ENCODE data around the gene MEDAG.
"Not testable (repeated sequence)": the region's sequence is repeated elsewhere in the genome, so short reads cannot be mapped to it uniquely, and the experiment has no call there.

The MEDAG gene

DNA sequence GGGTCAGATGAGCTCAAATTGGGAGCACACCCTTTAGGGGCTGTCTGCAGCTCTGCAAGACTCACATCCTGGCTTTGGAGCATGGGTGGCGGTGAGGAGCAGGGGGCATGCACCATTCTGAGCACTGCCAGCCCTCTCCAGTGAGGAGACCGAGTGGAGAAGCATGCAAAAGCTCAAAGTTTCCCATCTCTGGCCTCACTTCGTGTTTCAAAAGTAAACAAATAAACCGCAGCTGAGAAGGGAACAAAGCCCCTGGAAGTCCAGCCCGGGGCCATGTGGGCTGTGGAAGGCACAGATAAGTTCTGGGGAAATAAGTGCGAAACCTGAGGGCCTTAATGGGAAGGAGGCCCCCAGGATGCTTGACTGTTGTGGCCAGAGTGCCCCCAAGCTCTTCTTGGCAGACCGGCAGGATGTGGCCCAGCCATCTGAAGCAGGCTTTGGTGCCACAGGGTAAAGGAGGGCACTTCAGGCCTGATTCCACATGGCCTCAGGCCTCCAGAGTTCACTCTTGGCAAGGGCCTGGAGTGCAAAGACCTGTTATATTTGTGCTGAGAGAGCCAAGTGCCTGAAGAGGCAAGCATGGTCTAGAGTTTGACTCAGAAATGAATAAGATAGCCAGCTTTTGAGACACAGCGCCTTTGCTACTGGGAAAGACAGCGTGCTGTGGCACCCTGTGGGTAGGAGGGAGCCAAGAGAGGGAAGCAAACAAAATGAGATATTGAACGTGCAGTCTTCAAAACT is 1.2 kb downstream of the MEDAG start:
- DNase-seq (ENCODE audit: low read depth in 3 of 3) = no peak

- DNase-seq (ENCODE audit: low read depth in 3 of 3) = no peak
Measured at GRCh38 chr13:30908416-30908980, 2.4 kb downstream of the MEDAG start.

DNA sequence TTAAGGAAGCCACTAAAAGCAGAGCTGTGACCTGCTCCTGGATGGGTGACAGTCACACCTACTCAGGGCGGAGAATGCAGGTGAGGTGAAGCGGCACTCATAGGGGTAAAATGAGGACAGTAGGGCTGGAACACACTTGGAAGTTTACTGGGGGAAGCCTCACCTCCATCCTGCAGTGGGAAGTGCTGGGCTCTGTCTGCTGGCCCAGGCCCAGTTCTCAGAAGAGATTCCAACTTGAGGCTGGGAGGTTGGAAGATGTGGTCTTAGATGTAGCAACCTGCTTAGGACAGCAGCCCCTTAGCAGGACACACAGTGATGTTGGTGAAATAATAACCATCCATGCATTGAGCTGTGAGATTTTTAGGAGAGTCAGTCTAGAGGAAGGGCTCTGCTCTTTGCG is 4.6 kb downstream of the MEDAG start:
- DNase-seq (ENCODE audit: low read depth in 3 of 3) = no peak

DNA sequence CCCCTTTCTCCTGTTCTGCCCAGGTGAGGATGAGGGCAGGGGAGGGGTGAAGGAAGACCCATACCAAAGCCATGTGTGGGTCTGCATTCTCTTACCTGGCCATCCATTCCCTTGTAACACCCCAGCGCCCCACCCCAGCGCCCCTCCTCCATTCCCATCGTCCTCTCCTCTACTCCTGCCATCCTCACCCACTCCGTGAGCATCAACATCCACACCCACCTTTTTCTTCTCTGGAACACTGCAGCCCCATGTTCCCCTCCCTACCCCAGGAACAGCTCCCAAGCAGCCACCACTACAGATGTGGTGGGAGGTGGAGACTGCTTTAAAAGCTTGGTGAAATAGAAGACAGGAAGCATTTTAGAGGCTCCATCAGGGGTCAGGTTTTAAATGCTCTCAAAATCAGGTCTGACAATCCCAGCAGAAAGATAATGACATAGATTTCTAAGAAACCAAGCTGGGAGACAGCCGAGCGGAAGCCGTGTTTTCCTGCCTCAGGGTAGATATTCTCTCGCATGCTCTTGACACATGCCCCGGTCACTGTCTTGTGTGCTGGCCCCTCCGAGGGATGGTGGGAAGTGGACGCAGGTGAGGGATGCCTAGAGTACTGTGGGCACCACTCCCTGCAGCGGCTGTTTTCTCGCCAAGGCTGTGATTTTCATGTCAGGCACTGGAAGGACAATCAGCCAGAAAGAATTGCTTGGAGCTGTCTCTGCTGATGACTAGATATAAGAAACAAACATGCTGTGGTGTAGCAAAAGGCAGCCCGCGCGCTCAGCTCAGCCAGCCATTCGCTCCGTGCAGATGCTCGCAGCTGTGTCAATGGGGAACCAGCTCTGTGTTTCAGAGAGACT is 9.8 kb downstream of the MEDAG start:
- no peak for DNase-seq (ENCODE audit: low read depth in 3 of 3)

- no peak for DNase-seq (ENCODE audit: low read depth in 3 of 3)
Measured at GRCh38 chr13:30916991-30917390, 10.9 kb downstream of the MEDAG start.

- DNase-seq (ENCODE audit: low read depth in 3 of 3) = no peak
Measured at GRCh38 chr13:30918662-30919405, 12.8 kb downstream of the MEDAG start.

DNA sequence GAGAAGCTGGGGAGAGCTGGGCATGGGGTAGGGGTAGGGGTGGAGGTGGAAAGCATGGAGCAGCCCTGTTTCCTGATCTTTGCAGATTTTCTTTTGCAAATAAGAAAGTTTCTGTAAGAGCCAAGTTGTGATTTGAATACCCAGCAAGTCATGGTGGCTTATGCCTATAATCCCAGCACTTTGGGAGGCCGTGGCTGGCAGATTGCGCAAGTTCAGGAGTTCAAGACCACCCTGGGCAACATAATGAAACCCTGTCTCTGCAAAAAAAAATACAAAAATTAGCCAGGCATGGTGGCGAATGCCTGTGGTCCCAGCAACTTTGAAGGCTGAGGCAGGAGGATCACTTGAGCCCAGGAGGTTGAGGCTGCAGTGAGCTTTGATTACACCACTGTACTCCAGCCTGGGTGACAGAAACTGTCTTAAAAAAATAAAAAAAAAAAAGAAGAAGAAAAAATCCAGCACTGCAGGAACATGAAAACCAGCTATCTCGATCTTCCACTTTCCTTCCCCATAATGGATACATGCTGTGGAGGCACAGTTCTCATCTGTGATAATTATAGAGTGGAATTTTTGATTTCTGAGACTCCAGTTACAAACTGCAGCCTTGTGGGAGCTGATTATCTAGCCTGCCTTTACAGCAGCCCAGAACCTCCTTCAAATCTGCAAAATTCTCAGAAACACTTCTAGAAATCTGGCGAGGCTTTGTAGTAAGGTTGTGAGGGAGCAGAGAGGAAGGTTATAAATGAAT is 14.3 kb downstream of the MEDAG start:
- no peak for DNase-seq (ENCODE audit: low read depth in 3 of 3)

GRCh38 chr13:30923418-30923817 is 17.3 kb downstream of the MEDAG start:
- DNase-seq (ENCODE audit: low read depth in 3 of 3) = no peak

- no peak for DNase-seq (ENCODE audit: low read depth in 3 of 3)
Measured at GRCh38 chr13:30924721-30925120, 18.6 kb downstream of the MEDAG start.

GRCh38 chr13:30925429-30925828 is 19.4 kb downstream of the MEDAG start:
- DNase-seq (ENCODE audit: low read depth in 3 of 3) = no peak

GRCh38 chr13:30926781-30927180 is 20.7 kb downstream of the MEDAG start:
- DNase-seq (ENCODE audit: low read depth in 3 of 3) = no peak

DNA sequence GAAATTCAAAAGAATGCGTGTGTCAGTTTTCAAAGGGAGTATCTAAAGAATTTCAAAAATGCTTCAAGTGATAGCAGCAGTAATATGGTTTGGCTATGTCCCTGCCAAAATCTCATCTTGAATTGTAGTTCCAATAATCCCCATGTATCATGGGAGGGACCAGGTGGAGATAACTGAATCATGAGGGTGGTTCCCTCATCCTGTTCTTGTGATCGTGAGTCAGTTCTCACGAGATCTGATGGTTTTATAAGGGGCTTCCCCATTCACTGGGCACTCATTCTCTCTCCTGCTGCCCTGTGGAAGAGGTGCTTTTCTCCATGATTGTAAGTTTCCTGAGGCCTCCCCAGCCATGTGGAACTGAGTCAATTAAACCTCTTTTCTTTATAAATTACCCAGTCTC is 21.1 kb downstream of the MEDAG start:
- DNase-seq (ENCODE audit: low read depth in 3 of 3) = not testable (repeated sequence)

- peak in 1 of 3 donors; percentile 13 for DNase-seq (ENCODE audit: low read depth in 3 of 3)
Measured at GRCh38 chr13:30927595-30927994, 21.5 kb downstream of the MEDAG start.

- no peak for DNase-seq (ENCODE audit: low read depth in 3 of 3)
Measured at GRCh38 chr13:30928978-30929377, 22.9 kb downstream of the MEDAG start.

DNA sequence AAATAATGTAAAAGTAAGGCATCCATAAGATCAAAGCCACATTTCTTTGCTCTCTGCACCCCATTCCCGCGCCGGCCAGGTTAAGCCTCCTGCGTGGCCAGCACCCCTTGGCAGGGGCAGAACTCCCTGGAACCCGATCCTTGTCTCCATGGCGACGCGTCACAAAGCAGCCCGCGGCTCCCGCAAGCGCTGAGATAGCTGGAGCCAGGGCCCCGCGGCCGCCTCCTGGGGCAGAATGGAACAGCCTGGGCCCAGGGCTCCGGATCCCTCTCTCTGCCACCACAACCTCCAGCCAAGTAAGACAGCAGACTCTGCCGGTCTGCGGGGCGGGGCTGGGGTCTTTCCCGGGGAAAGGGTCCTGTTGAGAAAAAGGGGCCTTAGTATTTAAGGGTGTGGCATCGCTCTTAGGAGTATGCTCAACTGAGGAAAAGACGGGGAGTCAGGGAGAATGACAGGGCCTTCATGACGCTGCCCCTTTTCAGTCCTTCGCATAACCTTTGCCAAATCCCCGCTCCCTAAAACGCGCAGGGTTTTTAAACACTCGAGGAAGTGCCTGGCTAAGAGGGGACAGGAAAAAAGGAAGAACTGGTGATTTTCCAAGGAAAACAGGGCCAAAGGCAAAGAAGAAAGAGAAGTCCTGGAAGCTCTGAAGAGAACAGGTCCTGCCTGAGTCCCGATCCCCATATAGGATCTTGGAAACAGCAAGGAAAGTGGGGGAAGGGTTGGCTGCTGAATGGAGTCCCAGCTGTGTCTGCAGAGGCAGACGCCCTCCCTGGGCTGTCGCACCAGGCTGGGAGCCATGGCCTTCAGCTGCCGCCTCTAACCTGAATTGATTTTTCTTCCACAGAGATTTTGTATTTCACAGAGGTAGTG is 26.6 kb downstream of the MEDAG start, which contains the start of gene TEX26:
TSS of gene TEX26 (plus strand) at position 176 of the 873 bp plus-strand sequence. CDS start at position 236, 60 bp downstream.
- DNase-seq (ENCODE audit: low read depth in 3 of 3) = no peak

DNA sequence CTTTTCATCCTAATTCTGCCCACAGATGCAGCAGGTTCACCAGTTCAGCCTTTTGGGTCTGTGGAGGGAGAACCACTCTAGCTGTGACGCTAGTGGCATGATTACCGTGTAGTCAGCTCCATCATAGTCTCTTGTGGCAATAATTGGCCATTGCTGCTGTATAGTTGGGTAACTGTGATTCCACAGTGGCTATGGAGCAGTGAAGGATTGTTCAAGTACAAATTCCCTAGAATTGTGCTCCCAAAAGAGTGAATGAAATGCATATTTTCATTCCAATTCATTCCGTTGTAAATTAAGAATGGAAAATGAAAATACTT is 27.2 kb downstream of the MEDAG start:
- DNase-seq (ENCODE audit: low read depth in 3 of 3) = no peak

DNA sequence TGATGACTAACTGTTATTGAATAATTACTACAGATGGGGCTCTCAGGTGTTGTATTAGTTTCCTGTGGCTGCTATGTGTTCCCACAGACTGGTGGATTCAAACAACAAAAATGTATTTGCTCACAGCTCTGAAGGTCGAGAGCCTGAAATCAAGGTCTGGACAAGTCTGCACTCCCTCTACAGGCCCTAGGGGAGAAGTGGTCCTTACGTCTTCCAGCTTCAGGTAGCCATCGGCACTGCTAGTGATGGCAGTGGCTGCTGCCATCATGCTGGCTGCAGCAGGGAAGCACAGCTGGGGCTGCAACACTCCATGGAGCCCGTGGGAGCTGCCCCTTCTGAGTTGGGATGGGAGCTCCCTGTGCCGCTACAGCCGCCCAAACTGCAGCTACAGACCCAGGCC is 28.3 kb downstream of the MEDAG start:
- DNase-seq (ENCODE audit: low read depth in 3 of 3) = no peak

DNA sequence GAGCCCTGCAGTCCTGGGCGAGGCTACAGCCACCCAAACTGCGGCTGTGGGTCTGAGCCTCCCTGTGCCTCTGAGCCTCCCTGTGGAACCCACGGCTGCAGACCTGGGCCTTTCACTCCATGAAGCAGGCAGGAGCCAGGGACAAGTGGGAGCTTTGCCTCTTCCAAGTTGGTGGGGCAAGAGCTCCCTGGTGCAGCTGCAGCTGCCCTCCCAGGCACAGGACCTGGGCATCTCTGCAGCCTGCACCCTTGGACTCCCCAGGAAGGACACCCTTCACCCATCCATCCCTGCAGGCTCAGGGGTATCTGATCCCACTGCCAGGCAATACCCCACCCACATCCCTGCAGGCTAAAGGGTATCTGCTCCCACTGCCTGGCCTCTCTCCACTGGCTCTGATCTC is 28.7 kb downstream of the MEDAG start:
- no peak for DNase-seq (ENCODE audit: low read depth in 3 of 3)

- DNase-seq (ENCODE audit: low read depth in 3 of 3) = no peak
Measured at GRCh38 chr13:30936971-30937370, 30.9 kb downstream of the MEDAG start.

- DNase-seq (ENCODE audit: low read depth in 3 of 3) = no peak
Measured at GRCh38 chr13:30943881-30944280, 37.8 kb downstream of the MEDAG start.
